ENCODE measurements around the gene SASH3.

SASH3 gene

GRCh38 chrX:129769467-129770154 is 10.1 kb upstream of the SASH3 start:
- CTCF ChIA-PET, result no interaction called here
- TF ChIP-seq L3MBTL2 (conservative IDR thresholded peaks at IDR 0.05) (no peak), HDGF (IDR thresholded peaks at IDR 0.05; ENCODE audit: borderline replicate concordance) (no peak), FOXA1 (IDR thresholded peaks at IDR 0.05) (no peak), BHLHE40 (IDR thresholded peaks at IDR 0.05; ENCODE audit: borderline replicate concordance) (no peak), FOXK2 (IDR thresholded peaks at IDR 0.05) (no peak), CTBP1 (IDR thresholded peaks at IDR 0.05; ENCODE audit: borderline replicate concordance) (no peak), PKNOX1 (IDR thresholded peaks at IDR 0.05) (no peak), FOXM1 (IDR thresholded peaks at IDR 0.05; ENCODE audit: borderline replicate concordance) (no peak), TARDBP (IDR thresholded peaks at IDR 0.05) (no peak), SP1 (IDR thresholded peaks at IDR 0.05) (no peak), ELF4 (IDR thresholded peaks at IDR 0.05) (no peak), ZNF384 (IDR thresholded peaks at IDR 0.05) (no peak), LEF1 (IDR thresholded peaks at IDR 0.05; ENCODE audit: borderline replicate concordance) (no peak), ARNT (IDR thresholded peaks at IDR 0.05) (no peak)
- POLR2A ChIA-PET, result no interaction called here
- DNase-seq (ENCODE audit: extremely low spot score), result no peak

- TF ChIP-seq ZNF384 (IDR thresholded peaks at IDR 0.05) (no peak), ARNT (IDR thresholded peaks at IDR 0.05) (no peak), ELF4 (IDR thresholded peaks at IDR 0.05) (no peak), SUZ12 (IDR thresholded peaks at IDR 0.05) (no peak), CTBP1 (IDR thresholded peaks at IDR 0.05; ENCODE audit: borderline replicate concordance) (no peak), PKNOX1 (IDR thresholded peaks at IDR 0.05) (no peak), FOXK2 (IDR thresholded peaks at IDR 0.05) (no peak), FOXM1 (IDR thresholded peaks at IDR 0.05; ENCODE audit: borderline replicate concordance) (no peak), HDGF (IDR thresholded peaks at IDR 0.05; ENCODE audit: borderline replicate concordance) (no peak), L3MBTL2 (conservative IDR thresholded peaks at IDR 0.05) (no peak), NFRKB (IDR thresholded peaks at IDR 0.05) (no peak), BHLHE40 (IDR thresholded peaks at IDR 0.05; ENCODE audit: borderline replicate concordance) (no peak), SP1 (IDR thresholded peaks at IDR 0.05) (no peak), TARDBP (IDR thresholded peaks at IDR 0.05) (no peak)
- ChIA-PET POLR2A (no interaction called here), CTCF (interaction anchor here (0.7 kb wide), 1 partner anchor 54 kb away, joined by 3 read pairs; no protein-coding TSS in a partner anchor)
- no peak for DNase-seq (ENCODE audit: extremely low spot score)
Observed at GRCh38 chrX:129771266-129771995, 8.3 kb upstream of the SASH3 start.

GRCh38 chrX:129772796-129773431 is 6.8 kb upstream of the SASH3 start:
- ChIA-PET CTCF (no interaction called here), POLR2A (no interaction called here)
- TF ChIP-seq ZNF384 (IDR thresholded peaks at IDR 0.05), result no peak
- no peak for TF ChIP-seq SUZ12 (IDR thresholded peaks at IDR 0.05)
- TF ChIP-seq FOXK2 (IDR thresholded peaks at IDR 0.05), result no peak
- TF ChIP-seq ELF4 (IDR thresholded peaks at IDR 0.05), result no peak
- TF ChIP-seq ARNT (IDR thresholded peaks at IDR 0.05), result no peak
- no peak for TF ChIP-seq L3MBTL2 (conservative IDR thresholded peaks at IDR 0.05)
- no peak for TF ChIP-seq PKNOX1 (IDR thresholded peaks at IDR 0.05)
- TF ChIP-seq SP1 (IDR thresholded peaks at IDR 0.05), result no peak
- TF ChIP-seq CTBP1 (IDR thresholded peaks at IDR 0.05; ENCODE audit: borderline replicate concordance), result no peak
- TF ChIP-seq FOXM1 (IDR thresholded peaks at IDR 0.05; ENCODE audit: borderline replicate concordance), result no peak
- TF ChIP-seq LEF1 (IDR thresholded peaks at IDR 0.05; ENCODE audit: borderline replicate concordance), result no peak
- TF ChIP-seq FOXA1 (IDR thresholded peaks at IDR 0.05), result no peak
- no peak for TF ChIP-seq TARDBP (IDR thresholded peaks at IDR 0.05)
- TF ChIP-seq HDGF (IDR thresholded peaks at IDR 0.05; ENCODE audit: borderline replicate concordance), result no peak
- no peak for TF ChIP-seq BHLHE40 (IDR thresholded peaks at IDR 0.05; ENCODE audit: borderline replicate concordance)
- no peak for TF ChIP-seq NFRKB (IDR thresholded peaks at IDR 0.05)
- DNase-seq (ENCODE audit: extremely low spot score), result no peak

- no peak for DNase-seq (ENCODE audit: extremely low spot score)
- ChIA-PET POLR2A (no interaction called here), CTCF (no interaction called here)
- no peak for TF ChIP-seq LEF1 (IDR thresholded peaks at IDR 0.05; ENCODE audit: borderline replicate concordance)
- no peak for TF ChIP-seq BHLHE40 (IDR thresholded peaks at IDR 0.05; ENCODE audit: borderline replicate concordance)
- TF ChIP-seq FOXM1 (IDR thresholded peaks at IDR 0.05; ENCODE audit: borderline replicate concordance), result no peak
- TF ChIP-seq FOXK2 (IDR thresholded peaks at IDR 0.05), result no peak
- TF ChIP-seq ZNF384 (IDR thresholded peaks at IDR 0.05), result no peak
- no peak for TF ChIP-seq HDGF (IDR thresholded peaks at IDR 0.05; ENCODE audit: borderline replicate concordance)
- no peak for TF ChIP-seq TARDBP (IDR thresholded peaks at IDR 0.05)
- TF ChIP-seq CTBP1 (IDR thresholded peaks at IDR 0.05; ENCODE audit: borderline replicate concordance), result no peak
- no peak for TF ChIP-seq SUZ12 (IDR thresholded peaks at IDR 0.05)
- no peak for TF ChIP-seq L3MBTL2 (conservative IDR thresholded peaks at IDR 0.05)
- TF ChIP-seq ARNT (IDR thresholded peaks at IDR 0.05), result no peak
- TF ChIP-seq FOXA1 (IDR thresholded peaks at IDR 0.05), result no peak
- TF ChIP-seq ELF4 (IDR thresholded peaks at IDR 0.05), result no peak
- TF ChIP-seq NFRKB (IDR thresholded peaks at IDR 0.05), result no peak
- no peak for TF ChIP-seq PKNOX1 (IDR thresholded peaks at IDR 0.05)
Observed at GRCh38 chrX:129773649-129774458, 5.9 kb upstream of the SASH3 start.
